Measurements from ENCODE around the gene RALB.
"Not testable (repeated sequence)": the region's sequence is repeated elsewhere in the genome, so short reads cannot be mapped to it uniquely, and the experiment has no call there.

The RALB gene

GRCh38 chr2:120258196-120258595 lies 5.5 kb downstream of the RALB start:
- no peaks in the 10 kb centered on the region for H3K36me3 ChIP-seq (ENCODE audit: control insufficient read depth in 2 of 2, insufficient read depth in 1 of 2, low read length in 2 of 2)
- TF ChIP-seq ZNF140 (tag by site-specific recombination; IDR thresholded peaks at IDR 0.05) (no peak), ZNF311 (tag by site-specific recombination; IDR thresholded peaks at IDR 0.05; ENCODE audit: borderline replicate concordance) (no peak), YY2 (tag by site-specific recombination; IDR thresholded peaks at IDR 0.05) (no peak), ZNF416 (tag by site-specific recombination; IDR thresholded peaks at IDR 0.05) (no peak), ZNF146 (tag by site-specific recombination; IDR thresholded peaks at IDR 0.05) (no peak), ZBTB21 (tag by site-specific recombination; IDR thresholded peaks at IDR 0.05) (no peak), SP3 (tag by site-specific recombination; IDR thresholded peaks at IDR 0.05) (no peak), ZNF433 (tag by site-specific recombination; IDR thresholded peaks at IDR 0.05; ENCODE audit: low read depth) (no peak), ZNF335 (tag by site-specific recombination; conservative IDR thresholded peaks at IDR 0.05) (no peak), GLIS1 (tag by site-specific recombination; IDR thresholded peaks at IDR 0.05) (no peak)
- TF ChIP-seq, protein P1, sequence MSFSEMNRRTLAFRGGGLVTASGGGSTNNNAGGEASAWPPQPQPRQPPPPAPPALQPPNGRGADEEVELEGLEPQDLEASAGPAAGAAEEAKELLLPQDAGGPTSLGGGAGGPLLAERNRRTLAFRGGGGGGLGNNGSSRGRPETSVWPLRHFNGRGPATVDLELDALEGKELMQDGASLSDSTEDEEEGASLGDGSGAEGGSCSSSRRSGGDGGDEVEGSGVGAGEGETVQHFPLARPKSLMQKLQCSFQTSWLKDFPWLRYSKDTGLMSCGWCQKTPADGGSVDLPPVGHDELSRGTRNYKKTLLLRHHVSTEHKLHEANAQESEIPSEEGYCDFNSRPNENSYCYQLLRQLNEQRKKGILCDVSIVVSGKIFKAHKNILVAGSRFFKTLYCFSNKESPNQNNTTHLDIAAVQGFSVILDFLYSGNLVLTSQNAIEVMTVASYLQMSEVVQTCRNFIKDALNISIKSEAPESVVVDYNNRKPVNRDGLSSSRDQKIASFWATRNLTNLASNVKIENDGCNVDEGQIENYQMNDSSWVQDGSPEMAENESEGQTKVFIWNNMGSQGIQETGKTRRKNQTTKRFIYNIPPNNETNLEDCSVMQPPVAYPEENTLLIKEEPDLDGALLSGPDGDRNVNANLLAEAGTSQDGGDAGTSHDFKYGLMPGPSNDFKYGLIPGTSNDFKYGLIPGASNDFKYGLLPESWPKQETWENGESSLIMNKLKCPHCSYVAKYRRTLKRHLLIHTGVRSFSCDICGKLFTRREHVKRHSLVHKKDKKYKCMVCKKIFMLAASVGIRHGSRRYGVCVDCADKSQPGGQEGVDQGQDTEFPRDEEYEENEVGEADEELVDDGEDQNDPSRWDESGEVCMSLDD (tag by site-specific recombination; IDR thresholded peaks at IDR 0.05): no peak
- ChIA-PET CTCF (interaction anchor here (1.5 kb wide), 1 partner anchor 55 kb away, joined by 9 read pairs; no protein-coding TSS in a partner anchor), POLR2A (no interaction called here)
- H3K4me3 ChIP-seq (ENCODE audit: low read depth, low read length): no peak overlapping the region
- peaks cover 4% of the 10 kb centered on the region; the same call in 1 of the 2 replicates for H3K4me1 ChIP-seq (ENCODE audit: control insufficient read depth, insufficient read depth, low read length)
- no peaks in the 10 kb centered on the region for H3K9me3 ChIP-seq (ENCODE audit: control insufficient read depth, insufficient read depth, low read depth, low read length)
- no peak overlapping the region for H3K27ac ChIP-seq (ENCODE audit: extremely low read depth, low read depth, low read length)

DNA sequence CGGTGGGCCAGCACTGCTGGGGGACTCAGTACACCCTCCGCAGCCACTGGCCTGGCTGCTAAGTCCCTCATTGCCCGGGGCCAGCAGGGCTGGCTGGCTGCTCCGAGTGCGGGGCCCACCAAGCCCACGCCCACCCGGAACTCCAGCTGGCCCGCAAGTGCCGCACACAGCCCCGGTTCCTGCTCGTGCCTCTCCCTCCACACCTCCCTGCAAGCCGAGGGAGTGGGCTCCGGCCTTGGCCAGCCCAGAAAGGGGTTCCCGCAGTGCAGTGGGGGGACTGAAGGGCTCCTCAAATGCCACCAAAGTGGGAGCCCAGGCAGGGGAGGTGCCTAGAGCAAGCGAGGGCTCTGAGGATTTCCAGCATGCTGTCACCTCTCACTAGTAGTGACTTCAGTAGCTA lies 7.3 kb downstream of the RALB start:
- H3K9me3 ChIP-seq (ENCODE audit: control insufficient read depth, insufficient read depth, low read depth, low read length); H3K36me3 ChIP-seq (ENCODE audit: control insufficient read depth in 2 of 2, insufficient read depth in 1 of 2, low read length in 2 of 2); H3K4me3 ChIP-seq (ENCODE audit: low read depth, low read length); H3K4me1 ChIP-seq (ENCODE audit: control insufficient read depth, insufficient read depth, low read length); H3K27ac ChIP-seq (ENCODE audit: extremely low read depth, low read depth, low read length); POLR2A ChIA-PET: not testable (repeated sequence)
- CTCF ChIA-PET: interaction anchor here (1.3 kb wide), 1 partner anchor 53 kb away, joined by 4 read pairs; no protein-coding TSS in a partner anchor

GRCh38 chr2:120260736-120261135 lies 8.1 kb downstream of the RALB start:
- no peaks in the 10 kb centered on the region for H3K36me3 ChIP-seq (ENCODE audit: control insufficient read depth in 2 of 2, insufficient read depth in 1 of 2, low read length in 2 of 2)
- H3K4me1 ChIP-seq (ENCODE audit: control insufficient read depth, insufficient read depth, low read length): peaks cover 4% of the 10 kb centered on the region; the same call in 1 of the 2 replicates
- POLR2A ChIA-PET: no interaction called here
- CTCF ChIA-PET: interaction anchor here (1.1 to 1.3 kb wide), 2 partner anchors 51 to 52 kb away, joined by 3 to 4 read pairs; no protein-coding TSS in a partner anchor
- TF ChIP-seq ZNF473 (tag by site-specific recombination; IDR thresholded peaks at IDR 0.05) (no peak), KLF7 (tag by site-specific recombination; IDR thresholded peaks at IDR 0.05; ENCODE audit: borderline replicate concordance) (no peak)
- H3K4me3 ChIP-seq (ENCODE audit: low read depth, low read length): no peak overlapping the region
- H3K9me3 ChIP-seq (ENCODE audit: control insufficient read depth, insufficient read depth, low read depth, low read length): no peaks in the 10 kb centered on the region
- no peak overlapping the region for H3K27ac ChIP-seq (ENCODE audit: extremely low read depth, low read depth, low read length)

DNA sequence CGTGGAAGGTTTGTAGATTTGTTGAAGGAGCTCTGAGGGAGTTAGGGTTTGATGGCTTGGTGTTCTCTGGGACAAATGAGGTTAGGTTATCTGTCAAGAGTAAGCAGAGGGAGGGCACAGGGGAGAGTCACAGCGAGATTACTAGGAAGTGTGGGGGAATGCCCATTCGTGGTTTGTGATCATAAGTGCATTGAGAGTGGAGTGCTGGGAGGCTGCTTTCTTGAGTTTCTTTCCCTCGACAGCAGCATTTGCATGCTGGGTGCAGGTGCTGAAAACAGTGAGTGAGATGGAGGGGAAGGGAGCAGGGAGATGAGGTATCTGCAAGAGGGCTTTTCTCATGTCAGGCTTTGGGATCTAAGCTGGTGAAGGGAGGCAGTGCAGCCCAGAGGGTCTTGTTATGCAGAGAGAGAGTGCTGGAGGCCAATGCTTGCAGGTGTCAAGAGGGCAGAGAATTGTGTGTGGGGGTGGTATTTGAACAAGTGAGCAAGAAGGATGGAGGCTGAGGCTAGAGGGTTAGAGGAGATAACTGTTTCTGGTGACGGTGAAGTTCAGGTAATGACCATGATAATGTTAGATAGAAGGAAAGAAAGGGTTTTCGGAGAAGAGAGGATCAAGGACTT lies 8.8 kb downstream of the RALB start:
- H3K4me1 ChIP-seq (ENCODE audit: control insufficient read depth, insufficient read depth, low read length): peaks cover 4% of the 10 kb centered on the region; the same call in 1 of the 2 replicates
- CTCF ChIA-PET: interaction anchor here (1.1 to 1.3 kb wide), 2 partner anchors 51 kb away, joined by 3 to 4 read pairs; no protein-coding TSS in a partner anchor
- POLR2A ChIA-PET: no interaction called here
- TF ChIP-seq ZNF580 (tag by site-specific recombination; IDR thresholded peaks at IDR 0.05) (no peak), ZBTB20 (tag by site-specific recombination; IDR thresholded peaks at IDR 0.05) (no peak), ZNF530 (tag by site-specific recombination; IDR thresholded peaks at IDR 0.05; ENCODE audit: low read depth) (no peak), ZNF292 (tag by site-specific recombination; IDR thresholded peaks at IDR 0.05; ENCODE audit: borderline replicate concordance, low read depth) (no peak), ZNF133 (tag by site-specific recombination; IDR thresholded peaks at IDR 0.05) (no peak), ZNF488 (tag by site-specific recombination; IDR thresholded peaks at IDR 0.05) (no peak), GLI2 (tag by site-specific recombination; IDR thresholded peaks at IDR 0.05; ENCODE audit: borderline replicate concordance, low read depth) (no peak), KLF9 (tag by site-specific recombination; IDR thresholded peaks at IDR 0.05; ENCODE audit: low read depth) (no peak), ZNF449 (tag by site-specific recombination; IDR thresholded peaks at IDR 0.05) (no peak)
- H3K4me3 ChIP-seq (ENCODE audit: low read depth, low read length): no peak overlapping the region
- H3K27ac ChIP-seq (ENCODE audit: extremely low read depth, low read depth, low read length): no peak overlapping the region
- H3K9me3 ChIP-seq (ENCODE audit: control insufficient read depth, insufficient read depth, low read depth, low read length): no peaks in the 10 kb centered on the region
- no peaks in the 10 kb centered on the region for H3K36me3 ChIP-seq (ENCODE audit: control insufficient read depth in 2 of 2, insufficient read depth in 1 of 2, low read length in 2 of 2)

Data from HEK293 (cell line).